AG04450 (cell line): ENCODE data around the gene PDZRN3. TPM values are rescaled to one million over a fixed set of nuclear protein-coding genes. Genes with fewer than 3 reads are reported as not detected.

Source experiments
- CTCF ChIA-PET: fragments of 300-600, 350-600 bp; formaldehyde crosslinking; extraction: SDS; loops from one replicate; lab custom pipeline; 2022; ENCODE audit warnings: antibody characterized with exemption, inconsistent platforms; lab: Charles Lee
- POLR2A ChIA-PET: fragments of 350-600 bp; formaldehyde crosslinking; extraction: SDS; loops from one replicate; lab custom pipeline; 2021; ENCODE audit warnings: antibody characterized with exemption, inconsistent platforms; lab: Yijun Ruan, JAX
- DNase-seq: peaks from one replicate; pipeline ENCODE4 v3.0.0-alpha.2; 2011; ENCODE audit warnings: low read depth, low spot score
- H3K27ac ChIP-seq: one replicate; pipeline ENCODE4 v1.5.1; 2012; ENCODE audit warnings: low read depth, low read length, control low read depth
- H3K27me3 ChIP-seq: one replicate; pipeline ENCODE4 v1.6.0; 2012; ENCODE audit warnings: low read length; ENCODE audit not compliant: control insufficient read depth, insufficient read depth
- H3K4me3 ChIP-seq: 2 replicates; pipeline ENCODE4 v1.5.1; 2011; ENCODE audit warnings: mild to moderate bottlenecking, low read depth, low read length, control low read depth
- H3K9me3 ChIP-seq: 2 replicates; pipeline ENCODE4 v1.5.1; 2012; ENCODE audit warnings: low read length; ENCODE audit not compliant: control insufficient read depth, insufficient read depth
- polyA plus RNA-seq: library from polyadenylated mRNA; depleted of rRNA; stranded (reverse); fragments of >200 nt; gene quantifications from 2 replicates; pipeline ENCODE4 v1.2.3, GENCODE V29; 2011
- TF ChIP-seq, protein P1 (sequence below): IDR thresholded peaks from 2 replicates; pipeline ENCODE4 v1.5.1; 2011; ENCODE audit warnings: low read depth, low read length, control low read depth, inconsistent platforms

The PDZRN3 gene
- polyA plus RNA-seq, 1 experiment, result 14.7 TPM

DNA sequence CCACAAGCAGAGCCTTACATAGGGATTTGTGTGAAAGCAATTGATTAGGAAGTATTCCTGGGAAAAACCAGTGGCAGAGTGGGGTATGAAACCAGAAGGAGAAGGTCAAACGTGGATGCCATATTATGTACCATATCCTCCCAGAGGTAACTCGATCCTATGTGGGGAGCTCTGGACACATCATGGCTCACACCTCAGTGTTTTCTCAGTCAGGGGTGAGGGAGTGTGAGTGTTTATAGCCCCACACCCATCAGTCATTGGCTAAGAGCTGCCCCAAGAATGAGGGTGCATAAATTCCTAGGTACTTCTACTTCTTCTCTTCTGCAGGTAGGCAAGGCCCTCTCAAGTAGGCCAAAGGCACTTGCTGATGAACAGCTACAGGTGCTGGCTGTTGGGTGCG, 28.2 kb upstream of the PDZRN3 start:
- DNase-seq, result no peak
- Histone ChIP-seq H3K4me3 (no peak overlapping the region), H3K9me3 (no peaks in the 10 kb centered on the region; the same call in 1 of the 2 replicates), H3K27me3 (no peaks in the 10 kb centered on the region), H3K27ac (no peak overlapping the region)
- POLR2A ChIA-PET, result no interaction called here
- CTCF ChIA-PET, result no interaction called here
- TF ChIP-seq, protein P1, sequence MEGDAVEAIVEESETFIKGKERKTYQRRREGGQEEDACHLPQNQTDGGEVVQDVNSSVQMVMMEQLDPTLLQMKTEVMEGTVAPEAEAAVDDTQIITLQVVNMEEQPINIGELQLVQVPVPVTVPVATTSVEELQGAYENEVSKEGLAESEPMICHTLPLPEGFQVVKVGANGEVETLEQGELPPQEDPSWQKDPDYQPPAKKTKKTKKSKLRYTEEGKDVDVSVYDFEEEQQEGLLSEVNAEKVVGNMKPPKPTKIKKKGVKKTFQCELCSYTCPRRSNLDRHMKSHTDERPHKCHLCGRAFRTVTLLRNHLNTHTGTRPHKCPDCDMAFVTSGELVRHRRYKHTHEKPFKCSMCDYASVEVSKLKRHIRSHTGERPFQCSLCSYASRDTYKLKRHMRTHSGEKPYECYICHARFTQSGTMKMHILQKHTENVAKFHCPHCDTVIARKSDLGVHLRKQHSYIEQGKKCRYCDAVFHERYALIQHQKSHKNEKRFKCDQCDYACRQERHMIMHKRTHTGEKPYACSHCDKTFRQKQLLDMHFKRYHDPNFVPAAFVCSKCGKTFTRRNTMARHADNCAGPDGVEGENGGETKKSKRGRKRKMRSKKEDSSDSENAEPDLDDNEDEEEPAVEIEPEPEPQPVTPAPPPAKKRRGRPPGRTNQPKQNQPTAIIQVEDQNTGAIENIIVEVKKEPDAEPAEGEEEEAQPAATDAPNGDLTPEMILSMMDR, result no peak

DNA sequence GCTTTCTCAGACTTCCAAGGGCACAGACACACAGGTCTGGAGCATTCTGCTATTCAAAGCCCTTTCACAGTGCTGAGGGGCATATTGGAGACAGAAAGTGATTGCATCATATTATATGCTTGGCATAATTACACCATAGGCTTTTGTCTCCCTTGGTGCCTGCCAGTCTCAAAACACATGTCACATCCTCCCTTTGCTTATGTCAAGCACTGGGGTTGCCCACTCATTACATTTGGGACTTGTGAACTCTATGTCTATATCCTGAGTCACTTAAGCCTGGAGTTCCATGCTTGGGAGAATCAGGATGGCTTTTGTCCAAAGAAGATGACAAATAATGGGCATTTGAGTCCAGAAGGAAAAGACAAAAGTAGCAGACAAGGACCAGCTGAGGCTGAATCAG, 12.3 kb upstream of the PDZRN3 start:
- Histone ChIP-seq H3K27me3 (no peaks in the 10 kb centered on the region), H3K4me3 (no peak overlapping the region), H3K9me3 (no peaks in the 10 kb centered on the region), H3K27ac (no peak overlapping the region)
- CTCF ChIA-PET, result interaction anchor here (1.4 kb wide), 1 partner anchor 129 kb away, joined by 3 read pairs; no protein-coding TSS in a partner anchor
- DNase-seq, result no peak
- POLR2A ChIA-PET, result no interaction called here
- TF ChIP-seq, protein P1, result no peak

DNA sequence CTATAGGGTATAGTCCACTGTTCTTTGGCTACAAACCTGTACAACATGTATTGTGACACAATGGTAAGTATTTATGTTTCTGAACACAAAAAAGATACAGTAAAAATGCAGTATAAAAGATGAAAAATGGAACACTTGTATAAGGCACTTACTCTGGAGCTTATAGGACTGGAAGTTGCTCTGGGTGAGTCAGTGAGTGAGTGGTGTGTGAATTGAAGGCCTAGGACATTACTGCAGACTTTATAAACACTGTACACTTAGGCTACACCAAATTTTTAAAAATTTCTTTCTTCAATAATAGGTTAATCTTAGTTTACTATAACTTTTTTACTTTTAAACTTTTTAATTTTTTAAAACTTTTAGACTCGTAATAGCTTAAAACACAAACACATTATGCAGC, 10.5 kb upstream of the PDZRN3 start:
- Histone ChIP-seq H3K4me3 (no peak overlapping the region), H3K27ac (no peak overlapping the region), H3K9me3 (no peaks in the 10 kb centered on the region), H3K27me3 (no peaks in the 10 kb centered on the region)
- ChIA-PET POLR2A (interaction anchor here (1.3 kb wide), 1 partner anchor 11 kb away, joined by 3 read pairs; no protein-coding TSS in a partner anchor), CTCF (interaction anchor here (1.3 kb wide), 1 partner anchor 214 kb away, joined by 4 read pairs; no protein-coding TSS in a partner anchor)
- TF ChIP-seq, protein P1, result no peak
- DNase-seq, result no peak

DNA sequence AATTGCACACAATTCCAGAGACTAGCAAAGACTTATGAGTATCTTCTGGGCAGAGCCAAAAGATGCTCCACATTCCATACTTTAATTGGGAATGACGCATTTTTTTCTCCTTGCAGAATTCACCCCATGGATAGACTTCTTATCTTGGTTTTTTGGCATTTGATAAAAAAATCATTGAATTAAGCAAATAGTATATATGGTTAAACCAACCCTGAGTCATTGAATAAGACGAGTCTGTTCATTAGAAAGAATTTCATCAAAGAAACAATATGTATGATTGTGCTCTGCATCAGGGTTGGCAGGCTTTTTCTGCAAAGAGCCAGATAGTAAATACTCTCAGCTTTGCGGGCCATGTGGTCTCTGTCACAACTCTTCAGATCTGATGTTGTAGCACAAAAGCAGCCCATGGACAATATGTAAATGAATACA, 9.2 kb upstream of the PDZRN3 start:
- no peak overlapping the region for H3K27ac ChIP-seq
- H3K4me3 ChIP-seq, result no peak overlapping the region
- ChIA-PET CTCF (interaction anchor here (1.2 kb wide), 1 partner anchor 9 kb away, joined by 3 read pairs; no protein-coding TSS in a partner anchor), POLR2A (no interaction called here)
- no peaks in the 10 kb centered on the region for H3K27me3 ChIP-seq
- H3K9me3 ChIP-seq, result no peaks in the 10 kb centered on the region
- TF ChIP-seq, protein P1, result no peak
- DNase-seq, result no peak

DNA sequence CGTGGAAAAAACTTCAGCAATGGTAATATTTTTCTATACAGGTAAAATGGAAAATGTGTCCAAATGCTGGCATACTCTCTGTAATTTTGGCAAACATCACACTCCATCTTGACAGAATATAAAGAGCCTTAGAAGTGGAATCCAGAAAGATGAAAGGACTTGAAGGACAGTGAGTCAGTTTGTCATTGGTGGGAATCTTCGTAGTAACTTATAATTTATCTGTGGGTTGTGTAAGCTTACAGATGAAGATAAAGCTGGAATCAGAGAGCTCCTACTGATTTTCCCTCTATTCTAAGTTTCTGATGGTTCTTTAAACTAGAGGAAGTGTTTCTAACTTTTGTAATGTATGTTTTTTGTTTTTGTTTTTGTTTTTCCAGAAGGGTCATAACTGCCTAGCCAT, 8.7 kb upstream of the PDZRN3 start:
- DNase-seq, result no peak
- ChIA-PET CTCF (interaction anchor here (1.2 to 1.6 kb wide), 2 partner anchors 10 to 126 kb away, joined by 3 to 5 read pairs; no protein-coding TSS in a partner anchor), POLR2A (no interaction called here)
- H3K27me3 ChIP-seq, result no peaks in the 10 kb centered on the region
- H3K27ac ChIP-seq, result no peak overlapping the region
- H3K4me3 ChIP-seq, result no peak overlapping the region
- TF ChIP-seq, protein P1, result no peak
- no peaks in the 10 kb centered on the region for H3K9me3 ChIP-seq
